Ovary (tissue), 3 donors: ENCODE data around the gene SLC1A5.

ENCODE experiments used
- CTCF ChIP-seq, 3 donors: fragments of 450-650 bp in 2 of 3; fragments of 200-600 bp in 1 of 3; IDR thresholded peaks; one replicate each; pipeline versions ENCODE4 v1.5.1 to v1.8.0; 2016 to 2022; ENCODE audit warnings: antibody characterized with exemption in 3 of 3, mild to moderate bottlenecking in 1 of 3
- EP300 ChIP-seq: sonication (generic); formaldehyde crosslinking; IDR thresholded peaks from one replicate; pipeline ENCODE4 v1.6.1; 2017; ENCODE audit warnings: antibody characterized with exemption
- donor health status: DM: no; HTN: no; CAD: no.

- no peak for TF ChIP-seq EP300
- no peak for TF ChIP-seq CTCF (IDR thresholded peaks at IDR 0.05)
Measured at GRCh38 chr19:46732966-46733689, 55.3 kb downstream of the SLC1A5 start.
